ENCODE results near the gene BCL7B.
"Not testable (repeated sequence)": the region's sequence is repeated elsewhere in the genome, so short reads cannot be mapped to it uniquely, and the experiment has no call there.

Gene BCL7B

DNA sequence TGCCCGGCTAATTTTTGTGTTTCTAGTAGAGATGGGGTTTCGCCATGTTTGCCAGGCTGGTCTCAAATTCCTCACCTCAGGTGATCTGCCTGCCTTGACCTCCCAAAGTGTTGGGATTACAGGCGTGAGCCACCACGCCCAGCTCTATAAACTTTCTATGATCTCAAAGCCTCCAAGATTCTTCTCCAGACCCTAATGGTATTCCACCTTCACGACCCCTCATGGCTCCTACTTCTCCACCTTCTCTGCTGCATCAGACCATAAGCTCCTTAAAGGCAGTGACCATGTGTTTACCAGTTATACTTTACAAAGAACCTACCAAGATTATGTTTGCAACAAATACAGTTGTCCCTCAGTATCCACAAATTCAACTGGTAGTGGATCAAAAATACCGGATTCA, 25.3 kb downstream of the BCL7B start:
- no peak for DNase-seq

- no peak for DNase-seq
Observed at GRCh38 chr7:73530800-73531199, 26.7 kb downstream of the BCL7B start.

GRCh38 chr7:73526896-73527821, 30.3 kb downstream of the BCL7B start:
- DNase-seq = peak; percentile 15

GRCh38 chr7:73526158-73526494, 31.4 kb downstream of the BCL7B start:
- DNase-seq = not testable (repeated sequence)

DNA sequence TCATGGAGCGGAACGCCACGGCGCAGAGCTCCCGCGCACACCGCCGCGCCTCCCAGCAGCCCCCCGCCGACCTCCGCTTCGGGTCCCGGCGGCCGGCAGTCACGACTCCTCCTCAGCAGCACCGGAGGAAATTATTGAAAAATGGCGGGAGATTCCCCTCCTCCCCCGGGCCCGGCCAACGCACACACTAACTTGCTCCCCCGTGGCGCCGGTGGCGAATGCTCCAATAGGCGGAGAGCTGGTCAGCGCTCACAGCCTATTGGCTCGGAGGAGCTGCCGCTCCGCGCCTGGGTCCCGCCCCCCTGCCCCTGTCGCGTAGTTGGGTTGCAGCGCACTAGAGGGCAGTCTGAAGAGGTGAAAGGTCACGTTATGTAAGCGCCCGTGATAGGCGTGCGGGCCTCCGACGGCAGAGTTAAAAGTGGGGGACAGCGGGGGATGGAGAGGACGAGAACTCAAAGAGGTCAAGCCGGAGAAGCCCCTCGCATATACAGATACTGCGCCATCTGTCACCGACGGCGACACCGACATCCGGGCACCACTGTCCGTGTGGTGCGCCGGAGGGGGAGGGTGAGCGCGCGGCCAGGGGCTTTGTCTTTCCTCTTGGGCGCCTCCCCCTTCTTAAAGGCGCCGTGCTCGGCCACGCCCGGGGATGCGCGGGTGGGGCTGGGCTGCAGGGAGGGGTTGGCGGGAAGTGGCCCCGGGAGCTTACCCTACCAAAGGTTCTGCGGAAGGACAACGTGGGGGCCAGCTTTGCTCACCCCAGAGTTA, 35.2 kb downstream of the BCL7B start, which contains the start of gene BAZ1B:
TSS of gene BAZ1B (minus strand) at position 189 of the 768 bp plus-strand sequence. CDS start 360 bp downstream, outside the sequence.
- DNase-seq = peak; percentile 96

GRCh38 chr7:73521636-73522104, 35.8 kb downstream of the BCL7B start:
- peak; percentile 40 for DNase-seq

DNA sequence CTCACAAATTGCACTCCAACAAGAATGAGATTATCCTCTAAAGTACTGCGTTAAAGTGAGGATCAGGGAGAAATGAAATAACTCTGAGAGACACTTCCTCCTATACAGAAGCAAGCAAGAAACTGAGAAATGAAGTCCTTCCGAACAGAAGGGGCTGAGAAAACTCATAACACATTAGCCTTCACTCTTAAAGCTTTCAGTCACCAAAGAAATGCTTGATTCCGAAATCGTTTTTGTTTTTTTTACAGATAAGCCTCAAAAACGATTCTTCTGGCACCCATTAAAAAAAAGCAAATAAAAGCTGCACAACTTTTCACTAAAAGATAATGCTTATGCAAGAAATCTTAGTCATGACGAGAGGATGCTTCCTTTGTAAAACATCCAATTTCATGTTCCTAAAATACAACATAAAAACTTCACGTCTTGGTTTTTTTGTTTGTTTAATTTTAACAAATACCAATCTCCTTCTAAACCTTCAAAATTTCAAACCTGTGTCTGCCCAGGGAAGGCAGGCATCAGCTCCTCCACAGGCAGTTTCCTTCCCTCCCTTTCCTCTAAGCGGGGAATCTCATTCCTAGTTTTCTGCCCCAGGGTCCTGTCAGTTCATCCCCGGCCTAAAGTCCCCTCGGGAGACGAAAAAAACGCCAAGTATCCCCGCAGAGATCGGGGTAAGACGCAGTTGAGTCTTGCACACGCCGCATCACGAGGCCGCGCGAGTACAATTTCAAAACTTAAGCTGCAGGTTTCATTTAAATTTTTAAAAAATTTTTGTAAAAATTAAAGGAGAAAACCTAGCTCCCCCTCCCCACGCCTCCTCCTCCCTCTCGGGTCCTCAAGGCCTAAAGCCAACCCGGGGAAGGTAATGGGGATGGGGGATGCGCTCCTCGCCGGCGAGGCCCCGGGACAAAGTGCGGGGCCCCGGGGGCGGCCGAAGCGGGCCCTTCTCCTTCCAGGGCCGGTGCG, 36.5 kb downstream of the BCL7B start:
- DNase-seq = peak; percentile 24

- no peak for DNase-seq
Observed at GRCh38 chr7:73519867-73520672, 37.4 kb downstream of the BCL7B start.

GRCh38 chr7:73518470-73518869, 39.0 kb downstream of the BCL7B start:
- DNase-seq = no peak

GRCh38 chr7:73517241-73517995, 40.1 kb downstream of the BCL7B start:
- no peak for DNase-seq

DNA sequence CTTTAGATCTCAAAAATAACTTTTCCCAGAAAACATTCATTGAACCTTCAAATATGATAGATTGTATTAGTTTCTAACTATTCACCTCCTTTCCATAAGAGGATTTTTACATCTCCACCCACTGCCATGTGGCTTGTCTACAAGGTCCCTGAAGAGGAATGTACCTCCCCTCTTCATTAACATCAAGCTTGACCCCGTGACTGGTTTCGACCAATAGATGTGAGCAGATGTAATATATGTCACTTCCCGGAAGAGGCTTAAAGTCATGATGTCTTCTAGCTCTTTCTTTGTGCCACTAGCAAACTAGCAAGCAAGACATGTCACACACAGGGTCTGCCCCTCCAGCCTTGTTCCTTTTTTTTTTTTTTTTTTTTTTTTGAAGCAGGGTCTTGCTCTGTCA, 42.3 kb downstream of the BCL7B start:
- no peak for DNase-seq

- DNase-seq = no peak
Observed at GRCh38 chr7:73512018-73512780, 45.3 kb downstream of the BCL7B start.

- DNase-seq = no peak
Observed at GRCh38 chr7:73509463-73509862, 48.0 kb downstream of the BCL7B start.

DNA sequence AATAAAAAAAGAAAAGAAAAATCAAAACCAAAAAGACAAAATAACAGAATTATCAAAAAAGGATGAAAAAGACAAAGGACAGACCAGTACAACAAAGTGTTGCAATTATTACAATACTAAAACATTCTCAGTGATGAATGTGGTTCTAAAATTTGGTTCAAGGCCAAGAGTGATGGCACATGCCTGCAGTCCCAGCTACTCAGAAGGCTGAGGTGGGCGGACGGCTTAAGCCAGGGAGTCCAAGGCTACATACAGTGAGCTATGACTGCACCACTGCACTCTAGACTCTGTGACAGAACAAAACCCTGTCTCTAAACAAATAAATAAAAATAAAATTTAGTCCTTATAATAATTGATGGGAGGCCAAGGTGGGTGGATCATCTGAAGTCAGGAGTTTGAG, 49.9 kb downstream of the BCL7B start:
- DNase-seq = no peak

DNA sequence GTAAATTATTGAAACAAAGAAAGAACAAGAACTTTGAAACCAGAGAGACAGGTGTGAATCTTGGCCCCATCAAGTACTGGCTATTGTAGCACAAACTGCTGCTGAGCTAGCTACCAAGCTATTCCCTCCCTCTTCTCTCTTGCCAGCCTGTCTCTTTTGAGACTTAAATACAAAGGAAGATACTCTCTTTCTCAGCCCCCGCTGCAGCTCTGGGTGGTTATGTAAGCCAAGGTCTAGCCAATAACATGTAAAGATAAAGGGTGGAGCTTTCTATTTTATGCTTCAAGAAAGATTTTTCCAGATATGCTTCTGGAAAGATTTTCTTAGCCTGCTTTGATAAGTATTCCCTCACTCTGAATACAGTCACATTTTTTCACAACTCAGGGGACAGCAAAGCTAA, 52.6 kb downstream of the BCL7B start:
- DNase-seq = no peak

GRCh38 chr7:73504017-73504416, 53.5 kb downstream of the BCL7B start:
- DNase-seq = no peak

- DNase-seq = no peak
Observed at GRCh38 chr7:73503229-73503628, 54.3 kb downstream of the BCL7B start.

GRCh38 chr7:73496626-73497025, 60.9 kb downstream of the BCL7B start:
- DNase-seq = no peak

DNA sequence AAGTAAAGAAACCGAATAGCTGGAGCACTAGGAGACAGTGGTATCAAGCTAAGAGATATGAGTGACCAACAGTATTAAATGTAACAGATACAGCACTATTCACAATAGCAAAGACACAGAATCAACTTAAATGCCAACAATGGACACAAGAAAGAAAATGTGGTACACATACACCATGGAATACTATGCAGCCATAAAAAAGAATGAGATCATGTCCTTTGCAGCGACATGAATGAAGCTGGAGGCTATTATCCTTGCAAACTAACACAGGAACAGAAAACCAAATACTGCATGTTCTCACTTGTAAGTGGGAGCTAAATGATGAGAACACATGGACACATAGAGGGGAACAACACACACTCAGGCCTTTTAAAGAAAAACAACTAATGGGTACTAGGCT, 62.0 kb downstream of the BCL7B start:
- not testable (repeated sequence) for DNase-seq

- no peak for DNase-seq
Observed at GRCh38 chr7:73489976-73490375, 67.5 kb downstream of the BCL7B start.
